ENCODE measurements around the gene C9orf85.

Gene C9orf85

GRCh38 chr9:71929223-71929622 lies 17.8 kb downstream of the C9orf85 start:
- Histone ChIP-seq H3K9ac (ENCODE audit: low read length) (no peak overlapping the region), H3K4me3 (ENCODE audit: low read length) (no peak overlapping the region), H3K4me1 (ENCODE audit: low read length) (peaks cover 10% of the 10 kb centered on the region; the same call in 1 of the 2 replicates), H3K27ac (ENCODE audit: low read length) (peak overlapping the region; percentile 3; the same call in 1 of the 2 replicates), H2AFZ (ENCODE audit: low read length) (no peak overlapping the region), H4K20me1 (ENCODE audit: insufficient read depth, low read length) (no peaks in the 10 kb centered on the region), H3K36me3 (replicated peaks; ENCODE audit: insufficient read depth, low read length) (no peaks in the 10 kb centered on the region), H3K27me3 (replicated peaks; ENCODE audit: insufficient read depth, low read length) (no peaks in the 10 kb centered on the region), H3F3A (ENCODE audit: insufficient read depth, low read length) (no peaks in the 10 kb centered on the region), H3K79me2 (ENCODE audit: low read length) (peaks cover 55% of the 10 kb centered on the region), H3K4me2 (ENCODE audit: low read depth, low read length) (no peak overlapping the region), H3K9me2 (replicated peaks; ENCODE audit: insufficient read depth, low read length) (no peaks in the 10 kb centered on the region), H3K9me3 (replicated peaks; ENCODE audit: insufficient read depth, low read length) (no peaks in the 10 kb centered on the region)
- DNase-seq: no peak
- TF ChIP-seq CTCF (IDR thresholded peaks at IDR 0.05; ENCODE audit: low read length): no peak

GRCh38 chr9:71929791-71930440 lies 18.5 kb downstream of the C9orf85 start:
- Histone ChIP-seq H3K4me1 (ENCODE audit: low read length) (peaks cover 10% of the 10 kb centered on the region; the same call in 1 of the 2 replicates), H3K9ac (ENCODE audit: low read length) (no peak overlapping the region), H3F3A (ENCODE audit: insufficient read depth, low read length) (no peaks in the 10 kb centered on the region), H3K9me2 (replicated peaks; ENCODE audit: insufficient read depth, low read length) (no peaks in the 10 kb centered on the region), H3K27ac (ENCODE audit: low read length) (peak overlapping the region; percentile 3; the same call in 1 of the 2 replicates), H3K27me3 (replicated peaks; ENCODE audit: insufficient read depth, low read length) (no peaks in the 10 kb centered on the region), H3K9me3 (replicated peaks; ENCODE audit: insufficient read depth, low read length) (no peaks in the 10 kb centered on the region), H3K4me3 (ENCODE audit: low read length) (no peak overlapping the region), H4K20me1 (ENCODE audit: insufficient read depth, low read length) (no peaks in the 10 kb centered on the region), H3K4me2 (ENCODE audit: low read depth, low read length) (no peak overlapping the region), H3K36me3 (replicated peaks; ENCODE audit: insufficient read depth, low read length) (no peaks in the 10 kb centered on the region), H2AFZ (ENCODE audit: low read length) (no peak overlapping the region), H3K79me2 (ENCODE audit: low read length) (peaks cover 48% of the 10 kb centered on the region)
- DNase-seq: no peak
- no peak for TF ChIP-seq EZH2 (optimal IDR thresholded peaks at IDR 0.05; ENCODE audit: low read depth, low read length)
- TF ChIP-seq EZH2phosphoT487 (IDR thresholded peaks at IDR 0.05; ENCODE audit: low read length): no peak
- TF ChIP-seq CTCF (IDR thresholded peaks at IDR 0.05; ENCODE audit: low read length): no peak

- Histone ChIP-seq H3K27me3 (replicated peaks; ENCODE audit: insufficient read depth, low read length) (no peaks in the 10 kb centered on the region), H3K4me1 (ENCODE audit: low read length) (peaks cover 10% of the 10 kb centered on the region; the same call in 1 of the 2 replicates), H3K4me2 (ENCODE audit: low read depth, low read length) (no peak overlapping the region), H3K27ac (ENCODE audit: low read length) (no peak overlapping the region), H3K79me2 (ENCODE audit: low read length) (peaks cover 42% of the 10 kb centered on the region), H3K4me3 (ENCODE audit: low read length) (no peak overlapping the region), H3F3A (ENCODE audit: insufficient read depth, low read length) (no peaks in the 10 kb centered on the region), H4K20me1 (ENCODE audit: insufficient read depth, low read length) (no peaks in the 10 kb centered on the region), H3K9me3 (replicated peaks; ENCODE audit: insufficient read depth, low read length) (no peaks in the 10 kb centered on the region), H3K9me2 (replicated peaks; ENCODE audit: insufficient read depth, low read length) (no peaks in the 10 kb centered on the region), H3K9ac (ENCODE audit: low read length) (no peak overlapping the region), H2AFZ (ENCODE audit: low read length) (no peak overlapping the region), H3K36me3 (replicated peaks; ENCODE audit: insufficient read depth, low read length) (no peaks in the 10 kb centered on the region)
- TF ChIP-seq EZH2phosphoT487 (IDR thresholded peaks at IDR 0.05; ENCODE audit: low read length): no peak
- no peak for DNase-seq
Observed at GRCh38 chr9:71931166-71931565, 19.7 kb downstream of the C9orf85 start.

- H4K20me1 ChIP-seq (ENCODE audit: insufficient read depth, low read length): no peaks in the 10 kb centered on the region
- H3K36me3 ChIP-seq (replicated peaks; ENCODE audit: insufficient read depth, low read length): no peaks in the 10 kb centered on the region
- H3K27ac ChIP-seq (ENCODE audit: low read length): no peak overlapping the region
- DNase-seq: no peak
- H3K4me3 ChIP-seq (ENCODE audit: low read length): no peak overlapping the region
- H3K9ac ChIP-seq (ENCODE audit: low read length): no peak overlapping the region
- H3K4me1 ChIP-seq (ENCODE audit: low read length): no peaks in the 10 kb centered on the region
- no peaks in the 10 kb centered on the region for H3F3A ChIP-seq (ENCODE audit: insufficient read depth, low read length)
- H3K79me2 ChIP-seq (ENCODE audit: low read length): peaks cover 42% of the 10 kb centered on the region
- H3K9me3 ChIP-seq (replicated peaks; ENCODE audit: insufficient read depth, low read length): no peaks in the 10 kb centered on the region
- no peak for TF ChIP-seq EZH2 (optimal IDR thresholded peaks at IDR 0.05; ENCODE audit: low read depth, low read length)
- no peak for TF ChIP-seq CTCF (IDR thresholded peaks at IDR 0.05; ENCODE audit: low read length)
- no peak for TF ChIP-seq EZH2phosphoT487 (IDR thresholded peaks at IDR 0.05; ENCODE audit: low read length)
- no peak overlapping the region for H2AFZ ChIP-seq (ENCODE audit: low read length)
- H3K4me2 ChIP-seq (ENCODE audit: low read depth, low read length): no peak overlapping the region
- H3K27me3 ChIP-seq (replicated peaks; ENCODE audit: insufficient read depth, low read length): no peaks in the 10 kb centered on the region
- H3K9me2 ChIP-seq (replicated peaks; ENCODE audit: insufficient read depth, low read length): no peaks in the 10 kb centered on the region
Observed at GRCh38 chr9:71936066-71936465, 24.6 kb downstream of the C9orf85 start.

Data from MM.1S (cell line).